ENCODE measurements around the gene TAS2R42.

The TAS2R42 gene

GRCh38 chr12:11171969-11172675 lies 14.6 kb downstream of the TAS2R42 start:
- peaks cover 14% of the 10 kb centered on the region; the same call in 1 of the 2 replicates for H3K36me3 ChIP-seq (ENCODE audit: insufficient read depth, low read length)

GRCh38 chr12:11171145-11171968 lies 15.4 kb downstream of the TAS2R42 start, which contains the start of gene SMIM10L1:
Gene SMIM10L1 (plus strand): TSS chr12:11171194. CDS start chr12:11171357, 163 bp downstream.
- Histone ChIP-seq H3K9me3 (ENCODE audit: insufficient read depth, low read depth, low read length) (no peaks in the 10 kb centered on the region), H3K27ac (ENCODE audit: low read depth, low read length) (peak within 1 kb of the TSS; percentile 89), H3K36me3 (ENCODE audit: insufficient read depth, low read length) (peaks cover 14% of the 10 kb centered on the region), H3K4me3 (ENCODE audit: low read length) (peak within 1 kb of the TSS; percentile 95), H3K4me1 (ENCODE audit: insufficient read depth, low read length) (peaks cover 20% of the 10 kb centered on the region; the same call in 1 of the 2 replicates), H3K27me3 (ENCODE audit: insufficient read depth, low read length) (no peaks in the 10 kb centered on the region), H3K9ac (ENCODE audit: low read depth, low read length) (peak within 1 kb of the TSS; percentile 97)
- under 1% methylated on average over 70 of the region's 70 CpGs for WGBS

More at GRCh38 chr12:11171969-11172675, 14.6 kb downstream of the TAS2R42 start:
- Histone ChIP-seq H3K9me3 (ENCODE audit: insufficient read depth, low read depth, low read length) (no peaks in the 10 kb centered on the region), H3K9ac (ENCODE audit: low read depth, low read length) (peak overlapping the region; percentile 97), H3K27me3 (ENCODE audit: insufficient read depth, low read length) (no peaks in the 10 kb centered on the region), H3K4me3 (ENCODE audit: low read length) (peak overlapping the region; percentile 95), H3K4me1 (ENCODE audit: insufficient read depth, low read length) (peaks cover 20% of the 10 kb centered on the region; the same call in 1 of the 2 replicates), H3K27ac (ENCODE audit: low read depth, low read length) (peak overlapping the region; percentile 70)
- 4% methylated on average over 10 of the region's 10 CpGs for WGBS

GRCh38 chr12:11170810-11171144 lies 16.0 kb downstream of the TAS2R42 start:
- Histone ChIP-seq H3K27ac (ENCODE audit: low read depth, low read length) (peak overlapping the region; percentile 89), H3K9me3 (ENCODE audit: insufficient read depth, low read depth, low read length) (no peaks in the 10 kb centered on the region), H3K27me3 (ENCODE audit: insufficient read depth, low read length) (no peaks in the 10 kb centered on the region), H3K4me3 (ENCODE audit: low read length) (peak overlapping the region; percentile 95), H3K4me1 (ENCODE audit: insufficient read depth, low read length) (peaks cover 20% of the 10 kb centered on the region; the same call in 1 of the 2 replicates), H3K9ac (ENCODE audit: low read depth, low read length) (peak overlapping the region; percentile 97), H3K36me3 (ENCODE audit: insufficient read depth, low read length) (peaks cover 20% of the 10 kb centered on the region)
- 6% methylated on average over 3 of the region's 4 CpGs for WGBS

GRCh38 chr12:11166300-11166699 lies 20.4 kb downstream of the TAS2R42 start:
- Histone ChIP-seq H3K9me3 (ENCODE audit: insufficient read depth, low read depth, low read length) (no peaks in the 10 kb centered on the region), H3K27ac (ENCODE audit: low read depth, low read length) (no peak overlapping the region), H3K4me1 (ENCODE audit: insufficient read depth, low read length) (peaks cover 9% of the 10 kb centered on the region; the same call in 1 of the 2 replicates), H3K36me3 (ENCODE audit: insufficient read depth, low read length) (peaks cover 47% of the 10 kb centered on the region), H3K4me3 (ENCODE audit: low read length) (no peak overlapping the region), H3K9ac (ENCODE audit: low read depth, low read length) (no peak overlapping the region), H3K27me3 (ENCODE audit: insufficient read depth, low read length) (no peaks in the 10 kb centered on the region)

- H3K4me3 ChIP-seq (ENCODE audit: low read length), result no peak overlapping the region
Measured at GRCh38 chr12:11164384-11164783, 22.4 kb downstream of the TAS2R42 start.

GRCh38 chr12:11162502-11162901 lies 24.2 kb downstream of the TAS2R42 start:
- WGBS, result 100% methylated on average over 1 of the region's 1 CpG
- Histone ChIP-seq H3K4me3 (ENCODE audit: low read length) (no peak overlapping the region), H3K36me3 (ENCODE audit: insufficient read depth, low read length) (peaks cover 45% of the 10 kb centered on the region), H3K27ac (ENCODE audit: low read depth, low read length) (no peak overlapping the region), H3K4me1 (ENCODE audit: insufficient read depth, low read length) (peaks cover 8% of the 10 kb centered on the region; the same call in 1 of the 2 replicates), H3K27me3 (ENCODE audit: insufficient read depth, low read length) (no peaks in the 10 kb centered on the region), H3K9me3 (ENCODE audit: insufficient read depth, low read depth, low read length) (no peaks in the 10 kb centered on the region; the same call in 1 of the 2 replicates), H3K9ac (ENCODE audit: low read depth, low read length) (no peak overlapping the region)

More at GRCh38 chr12:11164384-11164783, 22.4 kb downstream of the TAS2R42 start:
- Histone ChIP-seq H3K9ac (ENCODE audit: low read depth, low read length) (no peak overlapping the region), H3K27ac (ENCODE audit: low read depth, low read length) (no peak overlapping the region), H3K4me1 (ENCODE audit: insufficient read depth, low read length) (peaks cover 7% of the 10 kb centered on the region; the same call in 1 of the 2 replicates), H3K27me3 (ENCODE audit: insufficient read depth, low read length) (no peaks in the 10 kb centered on the region), H3K9me3 (ENCODE audit: insufficient read depth, low read depth, low read length) (no peaks in the 10 kb centered on the region), H3K36me3 (ENCODE audit: insufficient read depth, low read length) (peaks cover 48% of the 10 kb centered on the region)

- 94% methylated on average over 3 of the region's 5 CpGs for WGBS
- no peak overlapping the region for H3K27ac ChIP-seq (ENCODE audit: low read depth, low read length)
Measured at GRCh38 chr12:11158885-11159444, 27.8 kb downstream of the TAS2R42 start.

GRCh38 chr12:11154400-11154925 lies 32.3 kb downstream of the TAS2R42 start:
- Histone ChIP-seq H3K27me3 (ENCODE audit: insufficient read depth, low read length) (no peaks in the 10 kb centered on the region), H3K36me3 (ENCODE audit: insufficient read depth, low read length) (peaks cover 18% of the 10 kb centered on the region; the same call in 1 of the 2 replicates), H3K4me3 (ENCODE audit: low read length) (peak overlapping the region; percentile 33), H3K27ac (ENCODE audit: low read depth, low read length) (peak overlapping the region; percentile 61), H3K4me1 (ENCODE audit: insufficient read depth, low read length) (peaks cover 34% of the 10 kb centered on the region), H3K9me3 (ENCODE audit: insufficient read depth, low read depth, low read length) (peaks cover 5% of the 10 kb centered on the region; the same call in 1 of the 2 replicates), H3K9ac (ENCODE audit: low read depth, low read length) (no peak overlapping the region)
- WGBS, result 100% methylated on average over 1 of the region's 1 CpG

More at GRCh38 chr12:11158885-11159444, 27.8 kb downstream of the TAS2R42 start:
- H3K4me3 ChIP-seq (ENCODE audit: low read length), result no peak overlapping the region
- no peaks in the 10 kb centered on the region; the same call in 1 of the 2 replicates for H3K9me3 ChIP-seq (ENCODE audit: insufficient read depth, low read depth, low read length)
- peaks cover 22% of the 10 kb centered on the region; the same call in 1 of the 2 replicates for H3K4me1 ChIP-seq (ENCODE audit: insufficient read depth, low read length)
- H3K36me3 ChIP-seq (ENCODE audit: insufficient read depth, low read length), result peaks cover 28% of the 10 kb centered on the region
- no peak overlapping the region for H3K9ac ChIP-seq (ENCODE audit: low read depth, low read length)
- H3K27me3 ChIP-seq (ENCODE audit: insufficient read depth, low read length), result no peaks in the 10 kb centered on the region

GRCh38 chr12:11152725-11153124 lies 34.0 kb downstream of the TAS2R42 start:
- H3K4me3 ChIP-seq (ENCODE audit: low read length), result no peak overlapping the region
- H3K9ac ChIP-seq (ENCODE audit: low read depth, low read length), result no peak overlapping the region
- H3K27ac ChIP-seq (ENCODE audit: low read depth, low read length), result no peak overlapping the region
- WGBS, result 93% methylated on average over 2 of the region's 2 CpGs
- H3K9me3 ChIP-seq (ENCODE audit: insufficient read depth, low read depth, low read length), result peaks cover 5% of the 10 kb centered on the region; the same call in 1 of the 2 replicates
- peaks cover 16% of the 10 kb centered on the region; the same call in 1 of the 2 replicates for H3K36me3 ChIP-seq (ENCODE audit: insufficient read depth, low read length)
- peaks cover 28% of the 10 kb centered on the region for H3K4me1 ChIP-seq (ENCODE audit: insufficient read depth, low read length)
- H3K27me3 ChIP-seq (ENCODE audit: insufficient read depth, low read length), result no peaks in the 10 kb centered on the region

- 85% methylated on average over 1 of the region's 1 CpG for WGBS
- Histone ChIP-seq H3K27me3 (ENCODE audit: insufficient read depth, low read length) (no peaks in the 10 kb centered on the region), H3K4me3 (ENCODE audit: low read length) (no peak overlapping the region)
Measured at GRCh38 chr12:11150832-11151231, 35.9 kb downstream of the TAS2R42 start.

More at GRCh38 chr12:11150832-11151231, 35.9 kb downstream of the TAS2R42 start:
- peaks cover 26% of the 10 kb centered on the region for H3K4me1 ChIP-seq (ENCODE audit: insufficient read depth, low read length)
- peaks cover 5% of the 10 kb centered on the region; the same call in 1 of the 2 replicates for H3K9me3 ChIP-seq (ENCODE audit: insufficient read depth, low read depth, low read length)
- H3K27ac ChIP-seq (ENCODE audit: low read depth, low read length), result no peak overlapping the region
- H3K9ac ChIP-seq (ENCODE audit: low read depth, low read length), result no peak overlapping the region
- peaks cover 15% of the 10 kb centered on the region; the same call in 1 of the 2 replicates for H3K36me3 ChIP-seq (ENCODE audit: insufficient read depth, low read length)
